WTC11 (cell line): ENCODE measurements around the gene SVEP1.

Experiments
- AR ChIP-seq: fragments of 250-450 bp; sonication (Bioruptor Pico); IDR thresholded peaks from 2 replicates; pipeline ENCODE4 v1.9.0; 2021; ENCODE audit warnings: mild to moderate bottlenecking
- CBFB ChIP-seq: sonication (generic); formaldehyde crosslinking; IDR thresholded peaks from 2 replicates; pipeline ENCODE4 v1.8.1; 2022; ENCODE audit warnings: mild to moderate bottlenecking, low read depth, missing genetic modification reagents
- CTCF ChIP-seq: fragments of 200-600 bp; IDR thresholded peaks from 2 replicates; pipeline ENCODE4 v1.8.0; 2022; ENCODE audit warnings: antibody characterized with exemption
- E2F1 ChIP-seq: sonication (generic); formaldehyde crosslinking; IDR thresholded peaks from 2 replicates; pipeline ENCODE4 v1.8.0; 2022; ENCODE audit warnings: mild to moderate bottlenecking, missing genetic modification reagents
- E2F5 ChIP-seq: sonication (generic); formaldehyde crosslinking; IDR thresholded peaks from 2 replicates; pipeline ENCODE4 v1.8.1; 2022; ENCODE audit warnings: mild to moderate bottlenecking, moderate library complexity, missing genetic modification reagents
- FOXP1 ChIP-seq: sonication (generic); formaldehyde crosslinking; IDR thresholded peaks from 2 replicates; pipeline ENCODE4 v1.8.0; 2022; ENCODE audit warnings: missing genetic modification reagents, mild to moderate bottlenecking, moderate library complexity, borderline replicate concordance
- JUN ChIP-seq: sonication (generic); formaldehyde crosslinking; IDR thresholded peaks from 2 replicates; pipeline ENCODE4 v1.8.0; 2023; ENCODE audit warnings: mild to moderate bottlenecking, missing genetic modification reagents
- MAX ChIP-seq: sonication (generic); formaldehyde crosslinking; IDR thresholded peaks from 2 replicates; pipeline ENCODE4 v1.8.0; 2022; ENCODE audit warnings: mild to moderate bottlenecking, missing genetic modification reagents
- NR3C1 ChIP-seq: sonication (generic); formaldehyde crosslinking; conservative IDR thresholded peaks from 2 replicates; pipeline ENCODE4 v1.8.1; 2023; ENCODE audit warnings: low read depth, mild to moderate bottlenecking, missing genetic modification reagents
- TCF7 ChIP-seq: sonication (generic); formaldehyde crosslinking; IDR thresholded peaks from 2 replicates; pipeline ENCODE4 v1.8.0; 2022; ENCODE audit warnings: mild to moderate bottlenecking, low read depth, missing genetic modification reagents, moderate library complexity
- TEAD4 ChIP-seq: sonication (generic); formaldehyde crosslinking; IDR thresholded peaks from 2 replicates; pipeline ENCODE4 v1.8.0; 2022; ENCODE audit warnings: mild to moderate bottlenecking, missing genetic modification reagents
- ZNF138 ChIP-seq: sonication (generic); formaldehyde crosslinking; conservative IDR thresholded peaks from 2 replicates; pipeline ENCODE4 v1.8.1; 2022; ENCODE audit warnings: mild to moderate bottlenecking, moderate library complexity, missing genetic modification reagents
- ZNF263 ChIP-seq: sonication (generic); formaldehyde crosslinking; IDR thresholded peaks from 2 replicates; pipeline ENCODE4 v1.8.1; 2022; ENCODE audit warnings: low read depth, mild to moderate bottlenecking, moderate library complexity, missing genetic modification reagents

GRCh38 chr9:110427497-110428104, 151.9 kb downstream of the SVEP1 start:
- TF ChIP-seq NR3C1 (CRISPR knock-in tag) (no peak), E2F1 (CRISPR knock-in tag) (no peak), CTCF (0 out of 2 replicates have a peak, but pooled peaks have one; percentile 29), AR (CRISPR knock-in tag) (no peak), MAX (CRISPR knock-in tag) (no peak), E2F5 (CRISPR knock-in tag) (no peak), JUN (CRISPR knock-in tag) (no peak), FOXP1 (CRISPR knock-in tag) (no peak), TCF7 (CRISPR knock-in tag) (no peak), CBFB (no peak), TEAD4 (no peak), ZNF263 (CRISPR knock-in tag) (no peak), ZNF138 (CRISPR knock-in tag) (no peak)
